Liver (tissue), 9 donors: Measurements from ENCODE around the gene MAP3K3. TPM values are rescaled to one million over a fixed set of nuclear protein-coding genes. Genes with fewer than 3 reads are reported as not detected.

ENCODE experiments used
- DNase-seq: peaks from one replicate; pipeline ENCODE4 v3.0.0-alpha.2; 2017; ENCODE audit warnings: low spot score
- H3K27ac ChIP-seq, 2 donors: one replicate each; pipeline ENCODE4 v1.7.0; 2013; ENCODE audit warnings: inconsistent platforms in 2 of 2, low read length in 2 of 2, control low read depth in 1 of 2, low read depth in 1 of 2, mild to moderate bottlenecking in 1 of 2
- H3K27me3 ChIP-seq, 4 donors: one replicate each; pipeline versions ENCODE4 v1.6.1 to v1.7.0; 2013; ENCODE audit warnings: low read length in 3 of 4, inconsistent platforms in 1 of 4, mild to moderate bottlenecking in 1 of 4, moderate library complexity in 1 of 4; ENCODE audit not compliant: control insufficient read depth in 4 of 4, insufficient read depth in 4 of 4
- H3K36me3 ChIP-seq, 4 donors: one replicate each; pipeline versions ENCODE4 v1.6.1 to v1.7.0; 2013; ENCODE audit warnings: low read length in 3 of 4, mild to moderate bottlenecking in 3 of 4, low read depth in 1 of 4, moderate library complexity in 1 of 4; ENCODE audit not compliant: control insufficient read depth in 4 of 4, insufficient read depth in 3 of 4
- H3K4me1 ChIP-seq, 4 donors: one replicate each; pipeline versions ENCODE4 v1.6.1 to v1.7.0; 2013; ENCODE audit warnings: low read length in 3 of 4, mild to moderate bottlenecking in 3 of 4, moderate library complexity in 1 of 4; ENCODE audit not compliant: control insufficient read depth in 4 of 4, insufficient read depth in 4 of 4
- H3K4me3 ChIP-seq, 3 donors: one replicate each; pipeline versions ENCODE4 v1.6.1 to v1.7.0; 2013; ENCODE audit warnings: low read length in 3 of 3, control low read depth in 1 of 3, low read depth in 1 of 3, mild to moderate bottlenecking in 1 of 3
- H3K9ac ChIP-seq, 2 donors: one replicate each; pipeline ENCODE4 v1.7.0; 2013; ENCODE audit warnings: low read length in 2 of 2, mild to moderate bottlenecking in 2 of 2, moderate library complexity in 2 of 2, control low read depth in 1 of 2, low read depth in 1 of 2
- H3K9me3 ChIP-seq, 4 donors: one replicate each; pipeline versions ENCODE4 v1.6.1 to v1.7.0; 2013; ENCODE audit warnings: low read length in 3 of 4; ENCODE audit not compliant: control insufficient read depth in 4 of 4
- GABPA ChIP-seq, 2 donors: IDR thresholded peaks in 1 of 2; conservative IDR thresholded peaks in 1 of 2; 2 replicates each; pipeline ENCODE4 v1.6.1; 2016; ENCODE audit warnings: antibody characterized with exemption in 2 of 2, mild to moderate bottlenecking in 1 of 2, moderate library complexity in 1 of 2
- HNF4A ChIP-seq, 2 donors: conservative IDR thresholded peaks; 2 replicates each; pipeline ENCODE4 v1.6.1; 2016; ENCODE audit warnings: antibody characterized with exemption in 2 of 2, mild to moderate bottlenecking in 2 of 2
- NR2F2 ChIP-seq: IDR thresholded peaks from 2 replicates; pipeline ENCODE4 v1.6.1; 2016; ENCODE audit warnings: antibody characterized with exemption
- SP1 ChIP-seq: IDR thresholded peaks from 2 replicates; pipeline ENCODE4 v1.6.1; 2018; ENCODE audit warnings: antibody characterized with exemption, mild to moderate bottlenecking
- whole genome bisulfite sequencing: extraction: QIAGEN DNeasy Blood & Tissue Kit; methylation state at CpG from one replicate; pipeline ENCODE4 v1.1.7; 2013; 5-methylcytosine and 5-hydroxymethylcytosine counted together
- polyA plus RNA-seq, 2 donors: library from polyadenylated mRNA; stranded (reverse) in 1 of 2; unstranded in 1 of 2; fragments of 200-250 nt in 1 of 2; fragments of >200 nt in 1 of 2; fragmentation: Nextera tagmentation in 1 of 2; extraction: Ambion mirVana in 1 of 2; gene quantifications; one replicate each; pipeline versions ENCODE4 v1.2.1 to v1.2.3, GENCODE V29; 2013 to 2015
- total RNA-seq, 2 donors: library from RNA; depleted of rRNA; stranded (reverse); fragments of >200 nt; gene quantifications; one replicate each; pipeline ENCODE4 v1.2.3, GENCODE V29; 2014
- TF ChIP-seq, protein P1 (sequence below): fragments of 150-350 bp; IDR thresholded peaks from 2 replicates; pipeline ENCODE4 v1.5.1; 2017; ENCODE audit warnings: improper control_type of control experiment, low read depth, low read length; ENCODE audit not compliant: missing input control
- TF ChIP-seq, protein P2 (sequence below): IDR thresholded peaks from 2 replicates; pipeline ENCODE4 v1.6.1; 2016; ENCODE audit warnings: antibody characterized with exemption, mild to moderate bottlenecking
- TF ChIP-seq, protein P3 (sequence below): IDR thresholded peaks from 2 replicates; pipeline ENCODE4 v1.6.1; 2016; ENCODE audit warnings: antibody characterized with exemption
- donor health status: healthy.
- donor health status: healthy.
- donor health status: healthy.
- donor health status: healthy.
- donor health status: healthy.

MAP3K3 gene
- total and polyA plus RNA-seq, 4 donors: 3.9 to 28.7 (median 11.0) TPM

DNA sequence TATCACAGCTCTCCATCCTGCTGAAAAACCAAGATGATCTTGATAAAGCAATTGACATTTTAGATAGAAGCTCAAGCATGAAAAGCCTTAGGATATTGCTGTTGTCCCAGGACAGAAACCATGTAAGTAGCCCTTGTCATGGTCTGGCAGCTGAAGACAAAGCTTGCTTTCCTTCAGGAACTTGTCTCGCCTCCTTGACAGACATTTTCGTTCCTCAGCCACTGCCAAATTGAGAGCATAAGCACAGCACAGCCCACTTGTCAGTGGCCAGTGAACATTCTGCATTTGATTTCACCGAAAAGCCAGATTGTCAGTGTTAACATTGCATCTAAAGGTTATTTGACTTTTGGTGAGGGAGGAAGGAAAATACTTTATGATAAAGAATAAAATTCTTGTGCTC lies 35.6 kb downstream of the MAP3K3 start:
- no peak for DNase-seq
- Histone ChIP-seq H3K9me3 (no peaks in the 10 kb centered on the region), H3K4me1 (no peaks in the 10 kb centered on the region), H3K4me3 (no peak overlapping the region), H3K36me3 (peaks cover 9 to 32% (median 24%) of the 10 kb centered on the region in 4 donors), H3K27ac (no peak overlapping the region), H3K9ac (no peak overlapping the region), H3K27me3 (no peaks in the 10 kb centered on the region)
- TF ChIP-seq, protein P1, sequence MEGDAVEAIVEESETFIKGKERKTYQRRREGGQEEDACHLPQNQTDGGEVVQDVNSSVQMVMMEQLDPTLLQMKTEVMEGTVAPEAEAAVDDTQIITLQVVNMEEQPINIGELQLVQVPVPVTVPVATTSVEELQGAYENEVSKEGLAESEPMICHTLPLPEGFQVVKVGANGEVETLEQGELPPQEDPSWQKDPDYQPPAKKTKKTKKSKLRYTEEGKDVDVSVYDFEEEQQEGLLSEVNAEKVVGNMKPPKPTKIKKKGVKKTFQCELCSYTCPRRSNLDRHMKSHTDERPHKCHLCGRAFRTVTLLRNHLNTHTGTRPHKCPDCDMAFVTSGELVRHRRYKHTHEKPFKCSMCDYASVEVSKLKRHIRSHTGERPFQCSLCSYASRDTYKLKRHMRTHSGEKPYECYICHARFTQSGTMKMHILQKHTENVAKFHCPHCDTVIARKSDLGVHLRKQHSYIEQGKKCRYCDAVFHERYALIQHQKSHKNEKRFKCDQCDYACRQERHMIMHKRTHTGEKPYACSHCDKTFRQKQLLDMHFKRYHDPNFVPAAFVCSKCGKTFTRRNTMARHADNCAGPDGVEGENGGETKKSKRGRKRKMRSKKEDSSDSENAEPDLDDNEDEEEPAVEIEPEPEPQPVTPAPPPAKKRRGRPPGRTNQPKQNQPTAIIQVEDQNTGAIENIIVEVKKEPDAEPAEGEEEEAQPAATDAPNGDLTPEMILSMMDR: no peak
- TF ChIP-seq, protein P2, sequence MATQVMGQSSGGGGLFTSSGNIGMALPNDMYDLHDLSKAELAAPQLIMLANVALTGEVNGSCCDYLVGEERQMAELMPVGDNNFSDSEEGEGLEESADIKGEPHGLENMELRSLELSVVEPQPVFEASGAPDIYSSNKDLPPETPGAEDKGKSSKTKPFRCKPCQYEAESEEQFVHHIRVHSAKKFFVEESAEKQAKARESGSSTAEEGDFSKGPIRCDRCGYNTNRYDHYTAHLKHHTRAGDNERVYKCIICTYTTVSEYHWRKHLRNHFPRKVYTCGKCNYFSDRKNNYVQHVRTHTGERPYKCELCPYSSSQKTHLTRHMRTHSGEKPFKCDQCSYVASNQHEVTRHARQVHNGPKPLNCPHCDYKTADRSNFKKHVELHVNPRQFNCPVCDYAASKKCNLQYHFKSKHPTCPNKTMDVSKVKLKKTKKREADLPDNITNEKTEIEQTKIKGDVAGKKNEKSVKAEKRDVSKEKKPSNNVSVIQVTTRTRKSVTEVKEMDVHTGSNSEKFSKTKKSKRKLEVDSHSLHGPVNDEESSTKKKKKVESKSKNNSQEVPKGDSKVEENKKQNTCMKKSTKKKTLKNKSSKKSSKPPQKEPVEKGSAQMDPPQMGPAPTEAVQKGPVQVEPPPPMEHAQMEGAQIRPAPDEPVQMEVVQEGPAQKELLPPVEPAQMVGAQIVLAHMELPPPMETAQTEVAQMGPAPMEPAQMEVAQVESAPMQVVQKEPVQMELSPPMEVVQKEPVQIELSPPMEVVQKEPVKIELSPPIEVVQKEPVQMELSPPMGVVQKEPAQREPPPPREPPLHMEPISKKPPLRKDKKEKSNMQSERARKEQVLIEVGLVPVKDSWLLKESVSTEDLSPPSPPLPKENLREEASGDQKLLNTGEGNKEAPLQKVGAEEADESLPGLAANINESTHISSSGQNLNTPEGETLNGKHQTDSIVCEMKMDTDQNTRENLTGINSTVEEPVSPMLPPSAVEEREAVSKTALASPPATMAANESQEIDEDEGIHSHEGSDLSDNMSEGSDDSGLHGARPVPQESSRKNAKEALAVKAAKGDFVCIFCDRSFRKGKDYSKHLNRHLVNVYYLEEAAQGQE: no peak
- TF ChIP-seq HNF4A (conservative IDR thresholded peaks at IDR 0.05): no peak
- 94% methylated on average over 3 of the region's 3 CpGs for WGBS

DNA sequence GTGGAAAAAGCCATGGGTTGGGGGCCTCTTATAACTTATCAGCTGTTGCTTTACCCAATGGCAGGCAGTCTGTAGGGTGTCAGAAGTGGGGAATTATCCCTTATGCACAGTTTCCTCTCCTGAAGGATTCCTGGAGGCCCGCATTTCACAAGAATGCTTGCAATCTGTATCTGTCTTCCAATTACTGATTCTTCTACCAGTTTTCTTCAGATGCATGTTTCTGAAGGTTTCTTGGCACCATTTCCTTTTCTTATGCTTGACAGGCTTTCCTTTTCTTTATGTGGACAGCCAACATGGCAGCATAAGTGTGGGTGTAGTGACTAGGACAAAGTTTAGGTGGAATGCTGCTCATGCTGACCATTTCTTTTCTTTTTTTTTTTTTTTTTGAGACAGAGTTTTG lies 36.1 kb downstream of the MAP3K3 start:
- Histone ChIP-seq H3K4me3 (no peak overlapping the region), H3K4me1 (no peaks in the 10 kb centered on the region), H3K27me3 (no peaks in the 10 kb centered on the region), H3K9ac (no peak overlapping the region), H3K27ac (no peak overlapping the region), H3K36me3 (peaks cover 9 to 28% (median 24%) of the 10 kb centered on the region in 4 donors), H3K9me3 (no peaks in the 10 kb centered on the region)
- 94% methylated on average over 1 of the region's 1 CpG for WGBS
- TF ChIP-seq, protein P3, sequence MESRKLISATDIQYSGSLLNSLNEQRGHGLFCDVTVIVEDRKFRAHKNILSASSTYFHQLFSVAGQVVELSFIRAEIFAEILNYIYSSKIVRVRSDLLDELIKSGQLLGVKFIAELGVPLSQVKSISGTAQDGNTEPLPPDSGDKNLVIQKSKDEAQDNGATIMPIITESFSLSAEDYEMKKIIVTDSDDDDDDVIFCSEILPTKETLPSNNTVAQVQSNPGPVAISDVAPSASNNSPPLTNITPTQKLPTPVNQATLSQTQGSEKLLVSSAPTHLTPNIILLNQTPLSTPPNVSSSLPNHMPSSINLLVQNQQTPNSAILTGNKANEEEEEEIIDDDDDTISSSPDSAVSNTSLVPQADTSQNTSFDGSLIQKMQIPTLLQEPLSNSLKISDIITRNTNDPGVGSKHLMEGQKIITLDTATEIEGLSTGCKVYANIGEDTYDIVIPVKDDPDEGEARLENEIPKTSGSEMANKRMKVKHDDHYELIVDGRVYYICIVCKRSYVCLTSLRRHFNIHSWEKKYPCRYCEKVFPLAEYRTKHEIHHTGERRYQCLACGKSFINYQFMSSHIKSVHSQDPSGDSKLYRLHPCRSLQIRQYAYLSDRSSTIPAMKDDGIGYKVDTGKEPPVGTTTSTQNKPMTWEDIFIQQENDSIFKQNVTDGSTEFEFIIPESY: no peak
- no peak for TF ChIP-seq GABPA (IDR thresholded peaks at IDR 0.05 in 1 of 2, conservative IDR thresholded peaks at IDR 0.05 in 1 of 2)
- TF ChIP-seq NR2F2: no peak
- TF ChIP-seq SP1: no peak
- TF ChIP-seq, protein P2: no peak
- no peak for DNase-seq
